Activated CD4-positive, alpha-beta T cell treated with anti-CD3 and anti-CD28 coated beads for 24 hours (primary cell): Measurements from ENCODE around the gene C6orf47.

Experiments
- DNase-seq, 2 donors: peaks; one replicate each; pipeline ENCODE4 v3.0.0-alpha.2; 2020; ENCODE audit warnings: low read depth in 2 of 2

C6orf47 gene

DNA sequence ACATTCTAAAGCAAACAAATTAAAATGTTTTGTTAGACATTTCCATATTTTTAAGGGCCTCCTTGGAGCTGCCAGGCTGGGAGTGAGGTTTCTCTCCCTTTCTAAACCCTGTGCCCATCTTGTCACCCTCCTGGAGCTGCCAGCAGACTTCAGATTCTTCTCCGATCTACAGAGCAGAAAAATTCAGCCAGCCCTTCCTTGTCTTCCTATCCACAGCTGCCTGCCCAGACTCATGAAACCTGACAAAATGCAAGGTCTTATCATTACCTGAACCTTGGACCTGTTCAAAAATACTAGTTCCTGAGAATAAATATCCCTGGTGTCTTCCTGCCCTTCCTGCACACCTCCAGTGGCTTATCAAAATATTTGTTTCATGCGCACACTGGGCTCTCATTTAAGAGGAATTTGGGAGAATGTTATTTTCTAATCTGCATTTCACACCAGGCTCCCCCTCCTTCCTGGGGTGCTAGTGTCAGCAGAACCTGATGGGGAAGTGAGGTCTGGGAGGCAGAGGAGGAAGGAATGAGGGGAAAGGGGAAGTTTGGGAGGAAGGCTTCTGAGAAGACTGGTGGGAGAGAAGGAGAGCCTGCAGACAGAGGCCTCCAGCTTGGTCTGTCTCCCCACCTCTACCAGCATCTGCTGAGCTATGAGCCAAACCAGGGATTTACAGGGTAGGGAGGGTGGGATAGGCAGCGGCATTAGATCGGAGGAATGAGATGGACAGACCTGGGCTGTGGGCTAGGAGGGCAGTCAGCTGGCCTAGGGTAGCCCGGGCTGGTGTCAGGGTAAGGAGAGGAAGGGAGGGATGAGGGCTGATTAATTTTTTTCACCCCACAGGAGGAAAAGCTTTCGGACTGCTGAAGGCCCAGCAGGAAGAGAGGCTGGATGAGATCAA is 45.6 kb downstream of the C6orf47 start, which contains the start of gene AIF1:
Gene AIF1, plus strand, starts transcription at position 551 of the 895 bp plus-strand sequence. Its CDS starts 96 bp downstream, at position 647.
- DNase-seq: no peak

DNA sequence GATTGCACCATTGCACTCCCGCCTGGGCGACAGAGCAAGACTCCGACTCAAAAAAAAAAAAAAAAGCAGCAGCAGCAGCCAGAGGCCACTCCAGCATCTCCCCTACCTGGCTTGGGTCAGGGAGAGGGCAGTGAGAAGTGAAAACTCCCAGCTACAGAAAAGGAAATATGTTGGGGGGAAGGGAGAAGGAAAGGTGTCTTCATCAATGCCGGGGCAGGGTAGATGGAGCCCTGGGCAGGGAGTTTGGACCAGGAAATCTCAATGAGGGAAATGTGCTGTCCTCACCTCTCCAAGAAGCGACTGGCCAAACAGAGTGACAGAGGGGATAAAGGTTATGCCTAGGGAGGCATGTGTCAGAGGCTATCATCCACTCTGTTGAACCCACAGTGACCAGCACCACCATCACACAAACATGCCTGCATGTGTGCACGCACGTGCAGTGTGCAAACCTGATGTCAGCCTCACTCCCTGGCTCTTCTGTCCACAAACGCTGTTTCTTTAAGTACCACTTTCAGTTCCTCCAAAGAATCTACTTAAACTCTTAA is 46.4 kb downstream of the C6orf47 start:
- DNase-seq: no peak

DNA sequence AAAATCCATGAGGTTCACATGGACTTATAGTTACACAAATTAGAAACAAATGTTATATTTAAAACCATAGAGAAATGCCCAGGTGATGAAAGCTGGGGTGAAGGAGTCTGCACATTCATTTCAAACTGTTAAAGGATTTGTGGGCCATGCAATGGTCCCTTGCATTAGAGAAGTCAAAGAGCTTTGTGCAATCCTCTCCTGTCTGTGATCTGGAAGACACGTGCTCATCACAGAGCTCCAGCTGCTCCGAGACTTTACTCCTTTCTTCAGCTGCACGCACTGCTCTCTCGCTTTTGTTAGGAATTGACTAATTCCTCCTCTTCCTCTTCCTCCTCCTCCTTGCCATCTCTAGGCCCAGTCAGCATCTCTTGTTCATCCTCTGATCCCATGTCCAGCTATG is 49.6 kb downstream of the C6orf47 start:
- no peak for DNase-seq

DNA sequence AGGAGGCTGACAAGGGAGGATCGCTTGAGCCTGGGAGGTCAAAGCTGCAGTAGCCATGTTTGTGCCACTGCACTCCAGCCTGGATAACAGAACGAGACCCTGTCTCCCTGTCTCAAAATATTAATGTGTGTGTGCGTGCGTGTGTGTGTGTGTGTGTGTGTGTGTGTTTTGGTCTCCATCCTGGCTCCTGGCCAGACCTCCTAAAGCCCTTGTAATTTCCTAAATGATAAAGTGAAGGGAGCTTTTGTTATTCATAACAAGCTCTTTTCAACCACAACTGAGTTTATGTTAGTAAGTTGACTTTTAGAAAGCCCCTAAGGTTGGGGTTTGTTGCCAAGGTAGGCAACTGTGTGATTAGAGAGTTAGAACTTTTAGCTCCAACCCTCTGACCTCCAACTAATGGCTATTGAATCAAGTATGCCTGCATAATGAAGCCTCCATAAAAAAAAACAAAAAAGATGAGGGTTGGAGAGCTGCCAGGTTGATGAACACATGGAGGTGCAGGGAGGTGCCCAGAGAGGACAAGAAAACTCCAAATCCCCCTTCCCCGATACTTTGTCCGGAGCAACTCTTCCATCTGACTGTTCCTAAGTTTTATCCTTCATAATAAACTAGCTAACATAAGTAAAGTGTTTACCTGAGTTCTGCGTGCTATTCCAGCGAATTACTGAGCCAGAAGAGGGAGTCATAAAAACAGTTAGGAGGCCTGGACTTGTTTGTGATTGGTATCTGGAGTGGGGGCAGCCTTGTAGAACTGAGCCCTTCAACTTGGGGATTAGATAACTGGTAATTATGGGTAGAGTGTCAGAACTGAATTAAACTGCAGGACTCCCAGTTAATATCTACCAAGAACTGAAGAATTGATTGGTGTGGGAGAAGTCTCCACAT is 50.8 kb downstream of the C6orf47 start:
- no peak for DNase-seq
